PFSK-1 (cell line): Measurements from ENCODE around the gene SNRNP200.

Experiments used
- POLR2AphosphoS5 ChIP-seq: IDR thresholded peaks from 2 replicates; pipeline ENCODE4 v1.6.1; 2012; ENCODE audit warnings: low read depth, mild to moderate bottlenecking, control low read depth, low read length, moderate library complexity
- REST ChIP-seq, 2 experiments: IDR thresholded peaks; 2 replicates each; pipeline versions ENCODE4 v1.6.1 to v1.8.0; 2011 to 2012; ENCODE audit warnings: low read depth in 2 of 2, low read length in 2 of 2, control low read depth in 1 of 2, inconsistent platforms in 1 of 2, mild to moderate bottlenecking in 1 of 2, moderate library complexity in 1 of 2; ENCODE audit not compliant: insufficient read depth in 1 of 2
- SIN3A ChIP-seq: IDR thresholded peaks from 2 replicates; pipeline ENCODE4 v1.6.1; 2012; ENCODE audit warnings: mild to moderate bottlenecking, low read length, moderate library complexity, borderline replicate concordance; ENCODE audit not compliant: insufficient read depth
- TAF1 ChIP-seq: IDR thresholded peaks from 2 replicates; pipeline ENCODE4 v1.6.1; 2012; ENCODE audit warnings: low read length, control low read depth, borderline replicate concordance; ENCODE audit not compliant: insufficient read depth

GRCh38 chr2:96245609-96246390 is 59.5 kb downstream of the SNRNP200 start:
- TF ChIP-seq SIN3A (no peak), POLR2AphosphoS5 (no peak), TAF1 (no peak), REST (IDR thresholded peaks at IDR 0.05; ENCODE audit: insufficient read depth in 1 of 2, low read depth in 2 of 2, low read length in 2 of 2) (no peak)
